Mesenteric fat pad (tissue), 1 donor: ENCODE measurements around the gene SGF29. TPM values are rescaled to one million over a fixed set of nuclear protein-coding genes. Genes with fewer than 3 reads are reported as not detected.
"Not testable (repeated sequence)": the region's sequence is repeated elsewhere in the genome, so short reads cannot be mapped to it uniquely, and the experiment has no call there.

ENCODE experiments used
- DNase-seq: peaks from one replicate; pipeline ENCODE4 v3.0.0-alpha.2; 2020; ENCODE audit warnings: low spot score
- total RNA-seq: library from RNA; stranded (reverse); fragmentation: NEBNext Ultra II Directional; extraction: Animal tissue kit (Norgen Biotek cat#: 25700); gene quantifications from one replicate; pipeline ENCODE4 v1.2.1, GENCODE V29; 2021
- donor health status: DM: yes; HTN: yes; CAD: no.

Gene SGF29
- total RNA-seq, 1 donor from 2014 or later: 16.6 TPM

- DNase-seq: no peak
These were observed 9.5 kb downstream of the SGF29 start for GRCh38 chr16:28563218-28563617.

GRCh38 chr16:28566233-28566925 is 12.7 kb downstream of the SGF29 start:
- not testable (repeated sequence) for DNase-seq

GRCh38 chr16:28567292-28567691 is 13.6 kb downstream of the SGF29 start:
- DNase-seq: no peak

DNA sequence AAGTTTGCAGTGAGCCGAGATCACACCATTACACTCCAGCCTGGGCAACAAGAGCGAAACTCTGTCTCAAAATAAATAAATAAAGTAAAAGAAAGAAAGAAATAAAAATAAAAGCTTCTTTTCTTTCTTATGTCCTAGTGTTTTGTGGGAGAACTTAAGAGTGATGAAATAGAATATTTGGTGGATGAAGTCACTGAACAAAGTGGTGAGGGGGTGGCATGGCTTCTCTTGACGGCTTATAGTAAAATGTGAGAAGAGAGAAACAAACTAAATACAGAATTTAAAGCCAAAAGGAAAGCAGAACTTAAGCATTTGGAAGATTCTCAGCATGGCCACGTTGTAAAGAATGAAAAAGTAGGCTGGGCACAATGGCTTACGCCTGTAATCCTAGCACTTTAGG is 15.3 kb downstream of the SGF29 start:
- no peak for DNase-seq

DNA sequence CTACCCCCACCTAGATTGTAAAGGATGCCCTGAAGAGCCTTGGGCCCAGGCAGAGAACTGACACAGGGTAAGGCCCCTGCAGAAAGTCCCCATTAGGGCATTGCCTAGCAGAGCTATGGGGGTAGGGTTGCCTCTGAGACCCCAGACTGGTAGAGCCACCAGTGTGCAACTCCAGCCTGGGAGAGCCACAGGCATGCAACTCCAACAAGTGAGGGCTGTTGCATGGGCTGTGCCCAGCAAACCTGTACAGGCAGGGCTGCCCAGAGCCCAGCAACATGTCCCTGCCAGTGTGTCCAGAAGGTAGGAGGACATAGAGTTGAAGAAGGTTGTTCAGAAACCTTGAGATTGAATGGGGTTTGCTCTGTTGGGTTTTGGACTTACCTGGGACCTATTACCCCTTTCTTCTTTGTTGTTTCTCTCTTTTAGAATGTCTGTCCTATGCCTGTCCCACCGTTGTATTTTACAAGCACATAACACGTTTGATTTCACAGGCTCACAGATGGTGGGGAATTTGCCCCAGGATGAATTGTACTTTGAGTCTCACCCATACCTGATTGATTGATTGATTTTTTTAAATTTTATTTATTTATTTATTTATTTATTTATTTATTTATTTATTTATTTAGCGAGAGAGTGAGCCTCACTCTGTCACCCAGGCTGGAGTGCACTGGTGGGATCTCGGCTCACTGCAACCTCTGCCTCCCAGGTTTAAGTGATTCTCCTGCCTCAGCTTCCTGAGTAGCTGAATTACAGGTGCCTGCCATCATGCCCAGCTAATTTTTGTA is 16.4 kb downstream of the SGF29 start:
- no peak for DNase-seq

GRCh38 chr16:28572696-28573510 is 19.2 kb downstream of the SGF29 start:
- DNase-seq: no peak

DNA sequence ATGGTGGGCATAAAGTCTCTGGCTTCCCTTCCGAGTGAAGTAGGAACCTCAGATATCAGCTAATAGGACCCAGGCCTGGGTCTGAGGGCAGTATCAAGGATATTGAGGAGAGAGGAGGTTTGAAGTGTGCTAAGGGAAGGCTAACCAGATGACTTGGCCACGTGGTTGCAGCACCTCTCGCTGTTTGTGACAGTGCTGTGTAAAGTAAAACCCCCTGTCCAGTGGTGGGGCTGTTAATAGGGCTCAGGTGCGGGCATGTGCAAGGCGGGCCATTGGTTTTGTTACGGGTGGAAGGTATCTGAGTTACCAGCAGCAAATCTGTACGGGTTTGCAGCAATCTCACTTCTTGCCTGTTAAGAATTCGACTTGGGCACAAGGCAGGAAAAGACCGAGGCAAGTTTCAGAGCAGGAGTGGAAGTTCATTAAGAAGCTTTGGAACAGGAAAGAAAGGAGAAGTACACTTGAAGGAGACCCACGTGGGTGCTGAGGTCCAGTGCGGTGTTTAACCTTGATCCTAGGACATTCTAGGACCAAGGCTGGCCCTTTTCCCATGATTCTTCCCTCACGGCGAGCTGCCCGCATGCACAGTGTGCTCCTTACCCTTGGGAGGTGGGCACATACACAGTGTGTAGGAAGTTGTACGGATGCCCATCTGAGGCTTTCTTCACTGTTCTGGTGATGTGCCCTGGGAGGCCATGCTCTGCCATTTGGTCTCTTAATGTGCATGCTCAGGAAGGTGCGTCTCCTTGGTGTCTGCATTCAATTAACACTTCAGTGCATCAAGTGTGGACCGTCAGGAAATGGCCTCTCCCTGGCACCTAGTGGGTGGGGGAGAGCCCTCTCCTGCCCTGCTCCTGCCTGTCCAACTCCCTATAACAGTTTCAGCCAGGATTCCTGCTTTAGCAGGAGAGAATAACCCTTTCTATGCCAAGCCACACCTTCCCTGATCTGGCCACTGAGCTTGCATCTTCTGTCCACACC is 20.3 kb downstream of the SGF29 start:
- no peak for DNase-seq

DNA sequence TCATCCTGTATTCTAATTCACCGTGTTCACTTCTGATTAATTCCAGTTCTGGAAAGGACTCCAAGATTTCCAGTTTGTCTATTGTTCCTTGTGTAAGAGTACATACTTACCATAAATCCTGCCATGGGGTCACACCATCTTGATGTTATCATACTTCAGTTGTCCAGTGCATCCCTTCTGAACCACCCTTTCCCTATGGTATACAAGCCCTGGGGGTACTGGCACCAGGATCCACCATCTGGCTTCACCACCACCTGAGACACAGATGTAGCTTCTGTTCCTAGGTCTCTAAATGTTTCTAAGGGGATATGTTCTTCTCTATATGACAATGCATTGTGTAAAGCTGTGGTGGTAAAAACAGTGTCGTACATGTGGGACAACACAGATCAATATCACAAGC is 21.2 kb downstream of the SGF29 start:
- no peak for DNase-seq

DNA sequence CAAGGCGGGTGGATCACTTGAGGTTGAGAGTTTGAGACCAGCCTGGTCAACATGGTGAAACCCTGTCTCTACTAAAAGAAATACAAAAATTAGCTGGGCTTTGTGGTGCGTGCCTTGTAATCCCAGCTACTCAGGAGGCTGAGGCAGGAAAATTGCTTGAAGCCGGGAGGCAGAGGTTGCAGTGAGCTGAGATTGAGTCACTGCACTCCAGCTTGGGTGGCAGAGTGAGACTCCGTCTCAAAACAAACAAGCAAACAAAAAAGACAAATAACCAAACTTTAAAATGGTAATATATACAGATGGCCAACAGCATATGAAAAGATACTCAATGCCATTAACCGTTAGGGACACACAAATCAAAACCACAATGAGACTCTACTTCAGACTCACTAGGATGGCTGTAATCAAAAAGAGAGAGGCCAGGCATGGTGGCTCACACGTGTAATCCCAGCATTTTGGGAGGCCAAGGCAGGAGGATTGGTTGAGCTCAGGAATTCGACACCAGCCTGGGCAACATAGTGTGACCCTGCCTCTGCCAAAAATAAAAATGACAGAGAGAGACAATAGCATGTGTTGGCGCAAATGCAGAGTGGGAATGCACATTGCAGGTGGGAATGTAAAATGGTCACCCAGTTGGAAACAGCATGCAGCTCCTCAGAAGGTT is 21.9 kb downstream of the SGF29 start:
- DNase-seq: no peak

GRCh38 chr16:28580726-28581315 is 27.1 kb downstream of the SGF29 start:
- no peak for DNase-seq

GRCh38 chr16:28585674-28586073 is 32.0 kb downstream of the SGF29 start:
- DNase-seq: no peak

DNA sequence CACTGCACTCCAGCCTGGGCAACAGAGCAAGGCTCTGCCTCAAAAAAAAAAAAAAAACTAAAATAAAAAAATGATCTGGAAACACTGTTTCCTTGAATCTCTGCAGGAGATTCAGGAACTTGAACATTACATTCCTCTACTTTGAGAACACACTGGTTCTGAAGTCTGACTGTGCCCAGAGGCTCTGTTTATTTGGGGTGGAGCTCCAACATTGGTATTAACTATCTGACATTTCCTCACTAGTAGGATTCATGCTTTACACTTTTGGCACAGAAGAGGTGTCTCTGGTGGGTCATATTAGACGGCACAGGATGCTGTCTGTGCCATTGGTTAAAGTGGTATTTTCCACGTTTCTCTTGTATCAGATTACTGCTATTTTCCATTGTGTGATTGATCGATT is 32.7 kb downstream of the SGF29 start:
- DNase-seq: no peak

GRCh38 chr16:28587386-28587785 is 33.7 kb downstream of the SGF29 start:
- DNase-seq: no peak

DNA sequence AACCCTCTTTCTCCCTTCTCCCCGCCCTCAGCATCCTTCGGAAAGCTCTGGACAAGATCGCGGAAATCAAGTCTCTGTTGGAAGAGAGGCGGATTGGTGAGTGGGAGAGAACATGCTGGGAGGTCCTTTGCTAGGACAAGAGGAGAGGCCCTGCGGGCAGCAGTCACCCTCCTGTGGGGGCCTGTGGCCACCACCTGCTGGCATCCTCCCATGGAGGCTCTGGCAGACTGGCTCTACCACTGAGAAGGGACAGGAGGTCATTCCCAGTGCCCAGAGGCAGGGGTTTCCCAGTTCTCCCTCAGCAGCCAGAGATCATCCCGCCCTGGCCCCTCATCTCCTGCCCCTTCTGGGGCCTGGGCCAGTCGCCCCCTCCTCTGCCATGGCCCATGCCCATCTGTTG is 35.3 kb downstream of the SGF29 start:
- no peak for DNase-seq

DNA sequence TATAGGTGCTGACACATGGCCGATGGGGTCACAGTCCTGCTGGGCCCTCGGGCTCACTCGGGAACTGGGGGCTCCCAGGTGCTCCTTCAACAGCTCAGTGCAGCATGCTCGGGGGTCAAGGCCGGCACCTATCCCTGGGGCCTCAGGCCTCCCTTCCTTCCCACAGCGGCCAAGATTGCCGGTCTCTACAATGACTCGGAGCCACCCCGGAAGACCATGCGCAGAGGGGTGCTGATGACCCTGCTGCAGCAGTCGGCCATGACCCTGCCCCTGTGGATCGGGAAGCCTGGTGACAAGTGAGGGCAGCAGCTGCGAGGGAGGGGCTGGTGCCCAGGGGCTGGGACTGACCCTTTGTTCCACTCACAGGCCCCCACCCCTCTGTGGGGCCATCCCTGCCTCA is 36.2 kb downstream of the SGF29 start:
- no peak for DNase-seq

- DNase-seq: no peak
These were observed 36.9 kb downstream of the SGF29 start for GRCh38 chr16:28590384-28591340.

DNA sequence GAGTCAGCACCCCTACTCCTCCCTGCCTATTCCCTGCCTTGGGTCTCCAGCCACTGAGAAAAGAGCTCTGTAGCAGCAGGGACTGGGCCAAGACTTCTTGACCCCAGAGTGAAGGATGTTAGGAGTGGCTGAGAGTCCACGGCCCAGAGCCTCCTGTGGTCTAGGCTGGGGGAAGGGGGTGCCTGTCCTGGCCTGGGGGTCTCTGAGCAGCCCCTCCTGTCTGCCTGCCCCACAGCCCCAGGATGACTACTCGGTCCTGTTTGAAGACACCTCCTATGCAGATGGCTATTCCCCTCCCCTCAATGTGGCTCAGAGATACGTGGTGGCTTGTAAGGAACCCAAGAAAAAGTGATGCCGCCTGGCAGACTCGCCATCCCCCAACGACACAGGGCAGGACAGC is 37.6 kb downstream of the SGF29 start:
- DNase-seq: no peak

DNA sequence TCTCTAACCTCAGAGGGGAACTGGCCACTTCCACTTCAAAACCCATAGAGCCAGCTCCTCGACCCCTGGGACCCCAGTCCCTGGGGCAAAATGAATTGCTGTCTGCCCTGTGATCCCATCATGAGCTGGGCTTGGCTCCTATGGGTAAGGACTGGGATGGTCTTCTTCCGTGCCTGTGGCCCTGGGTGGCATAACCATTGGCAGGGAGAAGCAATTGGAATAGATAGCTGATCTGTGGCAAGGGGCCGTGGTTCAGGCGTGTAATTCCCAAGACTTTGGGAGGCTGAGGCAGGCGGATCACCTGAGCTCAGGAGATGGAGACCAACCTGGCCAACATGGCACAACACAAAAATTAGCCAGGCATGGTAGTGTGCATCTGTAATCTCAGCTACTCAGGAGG is 38.8 kb downstream of the SGF29 start:
- DNase-seq: no peak
